Brain microvascular endothelial cell (primary cell): ENCODE results near the gene ICA1.

Source experiments
- DNase-seq: peaks from one replicate; pipeline ENCODE4 v3.0.0-alpha.2; 2020
- H3K27ac ChIP-seq: fragments of 250-450 bp; sonication (Bioruptor Pico); 2 replicates; pipeline ENCODE4 v1.5.1; 2020; ENCODE audit warnings: mild to moderate bottlenecking, moderate library complexity
- H3K27me3 ChIP-seq: fragments of 250-450 bp; sonication (Bioruptor Pico); replicated peaks from 2 replicates; pipeline ENCODE4 v1.5.1; 2020; ENCODE audit warnings: mild to moderate bottlenecking
- H3K36me3 ChIP-seq: fragments of 250-450 bp; sonication (Bioruptor Pico); replicated peaks from 2 replicates; pipeline ENCODE4 v1.5.1; 2020; ENCODE audit warnings: mild to moderate bottlenecking
- H3K4me3 ChIP-seq: 2 replicates; pipeline ENCODE4 v1.5.1; 2011; ENCODE audit warnings: low read depth, mild to moderate bottlenecking, control low read depth, low read length, moderate library complexity
- CTCF ChIP-seq: IDR thresholded peaks from 2 replicates; pipeline ENCODE4 v1.5.1; 2011; ENCODE audit warnings: low read depth, mild to moderate bottlenecking, moderate library complexity, low read length, control low read depth, inconsistent platforms; ENCODE audit errors: missing control alignments
- in situ Hi-C: cut with HindIII; loops from 2 replicates; pipeline ENCODE4 v1.10.0; 2017; ENCODE audit warnings: low sequenced_read_pairs, low pct_ligation_motif_present

ICA1 gene

GRCh38 chr7:8089036-8089780 lies 172.8 kb downstream of the ICA1 start:
- no peaks in the 10 kb centered on the region for H3K36me3 ChIP-seq
- in situ Hi-C loops: no loop called here
- TF ChIP-seq CTCF: no peak
- H3K27me3 ChIP-seq: no peaks in the 10 kb centered on the region
- DNase-seq: no peak
- H3K27ac ChIP-seq: no peak overlapping the region
- no peak overlapping the region for H3K4me3 ChIP-seq

GRCh38 chr7:8086239-8086638 lies 175.7 kb downstream of the ICA1 start:
- no peak for TF ChIP-seq CTCF
- no peak for DNase-seq
- H3K4me3 ChIP-seq: no peak overlapping the region
- H3K27ac ChIP-seq: no peak overlapping the region
- no peaks in the 10 kb centered on the region for H3K36me3 ChIP-seq
- no peaks in the 10 kb centered on the region for H3K27me3 ChIP-seq
- in situ Hi-C loops: no loop called here

- in situ Hi-C loops: no loop called here
- no peak overlapping the region for H3K4me3 ChIP-seq
- no peaks in the 10 kb centered on the region for H3K36me3 ChIP-seq
- TF ChIP-seq CTCF: no peak
- H3K27me3 ChIP-seq: no peaks in the 10 kb centered on the region
- no peak for DNase-seq
- H3K27ac ChIP-seq: no peak overlapping the region
These were observed 176.5 kb downstream of the ICA1 start for GRCh38 chr7:8085420-8085819.

- DNase-seq: no peak
- Histone ChIP-seq H3K4me3 (no peak overlapping the region), H3K27me3 (no peaks in the 10 kb centered on the region), H3K27ac (no peak overlapping the region), H3K36me3 (no peaks in the 10 kb centered on the region)
- in situ Hi-C loops: no loop called here
- TF ChIP-seq CTCF: no peak
These were observed 177.1 kb downstream of the ICA1 start for GRCh38 chr7:8084836-8085235.

- in situ Hi-C loops: no loop called here
These were observed 179.2 kb downstream of the ICA1 start for GRCh38 chr7:8082762-8083161.

More at GRCh38 chr7:8082762-8083161, 179.2 kb downstream of the ICA1 start:
- TF ChIP-seq CTCF: no peak
- Histone ChIP-seq H3K27me3 (no peaks in the 10 kb centered on the region), H3K4me3 (no peak overlapping the region), H3K36me3 (no peaks in the 10 kb centered on the region), H3K27ac (no peak overlapping the region)
- DNase-seq: no peak
